ENCODE measurements around the gene MRPL46.
"Not testable (repeated sequence)": the region's sequence is repeated elsewhere in the genome, so short reads cannot be mapped to it uniquely, and the experiment has no call there.

MRPL46 gene

DNA sequence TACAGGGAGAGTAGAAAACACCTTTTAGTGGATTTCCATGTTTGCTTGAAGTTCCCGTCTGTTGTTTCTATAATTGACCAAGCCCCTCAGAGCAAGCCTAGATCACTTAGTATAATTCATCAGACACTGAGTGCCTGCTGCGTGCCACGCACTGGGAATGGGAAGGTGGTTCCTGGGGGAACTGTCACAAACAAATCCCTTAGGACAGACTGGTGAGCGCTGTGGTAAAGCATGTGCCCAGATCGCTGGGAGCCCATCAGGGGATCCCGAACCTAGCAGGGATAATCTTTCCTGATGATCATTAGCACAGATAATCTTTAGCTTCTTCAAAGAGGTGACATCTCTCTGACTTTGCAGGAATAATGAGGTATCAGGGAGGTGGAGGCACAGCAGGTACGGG is 9.9 kb upstream of the MRPL46 start:
- DNase-seq = no peak

DNA sequence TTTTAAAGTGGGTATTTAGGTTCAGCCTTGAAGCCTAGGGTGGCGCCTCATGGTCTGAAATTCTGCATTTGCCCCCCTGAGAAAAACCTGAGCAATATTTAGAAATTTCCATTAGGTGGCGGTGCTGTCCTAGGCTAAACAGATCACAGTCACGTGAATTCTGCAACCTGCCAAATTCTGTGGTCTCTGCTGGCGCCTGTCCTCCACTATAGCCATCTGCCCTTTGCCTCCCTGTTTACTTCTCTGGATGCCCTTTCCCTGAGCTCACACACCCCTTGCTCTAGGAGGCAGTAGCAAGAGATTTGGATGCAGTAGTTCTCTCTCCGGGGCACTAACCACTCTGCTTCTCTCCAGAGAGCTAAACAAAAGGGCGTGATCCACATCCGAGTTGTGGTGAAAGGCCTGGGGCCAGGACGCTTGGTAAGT is 9.5 kb upstream of the MRPL46 start:
- DNase-seq = peak; percentile 50

DNA sequence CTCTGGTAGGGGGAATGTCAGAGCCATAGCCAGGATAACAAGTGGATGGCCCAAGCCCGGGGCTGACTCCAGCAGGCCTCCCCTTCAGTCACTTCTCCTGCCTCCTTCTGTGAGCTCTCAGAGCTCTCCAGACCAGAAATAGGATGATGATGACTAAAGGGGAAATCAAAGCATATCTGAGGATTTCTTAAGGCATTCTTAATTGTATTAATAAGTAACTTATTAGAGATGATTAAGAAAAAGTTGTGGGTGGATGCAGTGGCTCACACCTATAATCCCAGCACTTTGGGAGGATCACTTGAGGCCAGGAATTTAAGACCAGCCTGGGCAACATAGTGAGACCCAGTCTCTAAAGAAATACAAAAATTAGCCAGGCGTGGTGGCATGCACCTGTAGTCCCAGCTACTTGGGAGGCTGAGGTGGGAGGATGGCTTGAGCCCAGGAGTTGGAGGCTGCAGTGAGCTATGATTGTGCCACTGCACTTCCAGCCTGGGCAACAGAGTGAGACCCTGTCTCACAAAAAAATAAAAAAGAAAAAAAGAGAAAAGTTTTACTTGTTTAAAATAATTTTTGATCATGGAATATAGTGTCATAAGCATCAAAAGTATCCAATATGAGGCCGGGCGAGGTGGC is 6.6 kb upstream of the MRPL46 start:
- DNase-seq = not testable (repeated sequence)

DNA sequence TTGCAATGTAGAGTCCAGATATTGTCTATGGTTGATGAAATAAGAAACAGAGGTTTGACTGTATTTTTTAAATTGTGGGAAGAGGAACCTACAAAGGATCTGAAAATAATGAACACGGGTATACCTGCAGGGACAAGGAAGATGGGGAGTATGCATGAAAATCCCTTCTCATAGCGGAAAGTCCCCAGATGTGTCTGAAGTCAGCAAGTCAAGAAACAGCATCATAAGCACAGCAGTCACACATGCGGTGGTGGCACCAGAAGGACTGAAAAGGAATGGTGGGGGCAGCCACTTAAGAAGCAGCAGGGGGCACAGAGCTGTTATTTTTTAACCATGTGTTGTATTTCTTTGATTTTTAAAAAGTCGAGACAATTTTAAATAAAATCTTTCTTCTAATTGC is 5.0 kb upstream of the MRPL46 start:
- DNase-seq = no peak

DNA sequence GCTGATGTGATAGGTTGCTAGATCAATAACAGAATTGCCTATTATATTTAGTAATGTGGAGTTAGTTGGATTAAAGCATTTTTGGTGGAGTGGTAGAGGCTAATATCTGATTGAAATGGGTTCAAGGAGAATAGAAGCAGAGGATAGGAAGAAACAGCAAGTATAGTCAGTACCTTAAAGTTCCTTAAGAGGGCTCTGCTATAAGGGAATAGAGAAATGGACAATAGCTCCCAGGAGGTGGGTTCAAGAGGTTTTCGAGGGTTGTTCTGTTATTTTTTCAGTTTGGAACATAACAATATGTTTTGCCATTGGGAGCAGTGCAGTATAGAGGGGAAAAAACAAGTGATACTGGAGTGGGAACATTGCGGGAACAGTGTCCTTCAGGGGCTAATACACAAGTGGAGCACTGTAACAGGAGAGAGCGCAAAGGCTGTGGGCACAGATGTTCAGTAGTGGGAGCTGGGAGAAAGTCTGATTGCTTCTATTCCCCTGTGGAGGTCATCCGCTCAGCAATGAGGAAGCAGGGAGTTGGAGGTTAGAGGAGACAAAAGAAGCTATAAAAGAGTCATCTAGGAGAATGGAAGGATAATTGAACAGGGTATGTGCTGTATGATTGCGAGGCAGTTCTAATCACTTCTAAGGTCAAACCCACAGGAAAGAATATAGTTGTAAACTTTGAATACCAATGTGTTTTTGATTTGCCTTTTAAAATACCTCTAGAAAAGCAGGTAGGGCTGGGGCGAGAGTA is 3.6 kb upstream of the MRPL46 start:
- DNase-seq = no peak

DNA sequence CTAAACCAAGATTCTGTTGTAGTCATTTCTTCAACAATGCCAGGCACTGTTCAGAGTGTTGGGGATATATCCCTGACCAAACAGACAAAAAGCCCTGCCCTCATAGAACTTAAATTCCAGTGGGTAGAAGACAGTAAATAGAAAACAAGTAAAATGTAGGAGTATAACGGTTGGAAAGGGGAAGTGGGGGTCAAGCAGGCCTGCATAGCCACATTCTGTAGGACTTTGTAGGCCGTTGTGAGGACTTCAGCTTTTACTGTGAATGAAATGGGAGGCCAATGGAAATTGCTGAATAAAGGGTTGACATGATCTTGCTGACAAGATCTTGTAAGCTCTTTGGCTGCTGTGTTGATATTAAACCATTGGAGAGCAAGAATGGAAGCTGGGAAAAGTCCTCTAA is 2.1 kb upstream of the MRPL46 start:
- DNase-seq = no peak

DNA sequence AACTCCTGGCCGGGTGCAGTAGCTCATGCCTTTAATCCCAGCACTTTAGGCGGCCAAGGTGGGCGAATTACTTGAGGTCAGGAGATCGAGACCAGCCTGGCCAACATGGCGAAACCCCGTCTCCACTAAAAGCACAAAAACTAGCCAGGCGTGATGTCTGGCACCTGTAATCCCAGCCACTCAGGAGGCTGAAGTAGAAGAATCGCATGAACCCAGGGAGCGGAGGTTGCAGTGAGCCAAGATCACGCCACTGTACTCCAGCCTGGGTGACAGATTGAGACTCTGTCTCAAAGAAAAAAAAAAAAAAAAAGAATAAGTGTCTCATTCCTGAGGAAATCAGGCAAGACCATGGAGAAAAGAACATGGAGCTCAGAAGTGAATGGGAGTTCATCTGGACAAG is 1.5 kb upstream of the MRPL46 start:
- not testable (repeated sequence) for DNase-seq

DNA sequence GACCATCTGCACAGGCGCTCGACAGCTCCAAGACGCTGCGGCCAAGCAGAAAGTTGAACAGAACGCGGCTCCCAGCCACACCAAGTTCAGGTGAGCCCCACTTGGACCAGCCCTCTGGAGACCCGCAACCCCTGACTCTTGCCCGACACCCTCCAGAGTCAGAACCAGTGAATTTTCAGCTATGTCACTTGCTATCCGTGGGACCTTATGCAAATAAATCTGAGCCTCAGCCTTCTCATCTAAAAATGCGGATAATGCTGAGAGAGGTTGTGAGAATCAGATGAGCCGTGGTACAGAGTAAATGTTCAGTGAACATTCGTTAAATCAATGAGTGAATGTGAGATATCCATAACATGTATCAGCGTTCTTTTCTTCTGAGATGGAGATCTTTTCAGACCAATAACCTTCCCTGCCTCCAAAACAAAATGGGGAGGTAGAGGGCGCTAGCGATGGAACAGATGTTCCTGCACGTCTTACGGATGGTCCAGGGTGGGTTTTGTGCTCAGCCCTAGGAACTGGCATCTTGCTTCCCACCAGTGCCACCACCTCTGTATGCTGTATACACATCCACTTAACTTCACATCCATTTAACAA is 844 bp upstream of the MRPL46 start:
- DNase-seq = no peak

DNA sequence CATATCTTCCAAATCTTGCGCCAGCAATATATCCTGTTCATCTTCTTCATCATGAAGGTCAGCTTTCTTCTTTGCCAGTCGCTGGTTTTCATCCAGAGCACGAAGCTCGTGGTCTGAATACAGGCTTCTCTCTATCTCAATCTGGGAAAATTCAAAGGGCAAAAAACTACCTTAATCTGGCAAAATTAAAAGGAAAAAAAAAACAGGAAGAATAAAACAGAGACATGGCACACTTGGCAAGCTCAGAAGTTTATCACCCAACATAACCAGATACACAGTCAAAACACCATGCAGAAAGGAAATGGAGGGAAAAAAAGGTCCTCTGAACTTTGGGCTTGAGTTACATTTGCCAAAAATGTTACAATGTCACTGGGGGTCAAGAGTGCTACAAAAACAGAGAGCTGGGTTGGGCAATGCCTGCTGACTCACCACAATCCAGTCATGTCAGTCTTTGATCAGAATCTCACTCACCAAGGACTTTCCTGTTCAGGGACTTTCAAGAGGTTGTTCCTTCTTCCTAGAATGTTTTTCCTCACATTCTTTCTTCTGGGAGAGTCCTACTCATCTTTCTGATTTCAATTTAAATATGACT is 1.5 kb downstream of the MRPL46 start:
- DNase-seq = no peak

DNA sequence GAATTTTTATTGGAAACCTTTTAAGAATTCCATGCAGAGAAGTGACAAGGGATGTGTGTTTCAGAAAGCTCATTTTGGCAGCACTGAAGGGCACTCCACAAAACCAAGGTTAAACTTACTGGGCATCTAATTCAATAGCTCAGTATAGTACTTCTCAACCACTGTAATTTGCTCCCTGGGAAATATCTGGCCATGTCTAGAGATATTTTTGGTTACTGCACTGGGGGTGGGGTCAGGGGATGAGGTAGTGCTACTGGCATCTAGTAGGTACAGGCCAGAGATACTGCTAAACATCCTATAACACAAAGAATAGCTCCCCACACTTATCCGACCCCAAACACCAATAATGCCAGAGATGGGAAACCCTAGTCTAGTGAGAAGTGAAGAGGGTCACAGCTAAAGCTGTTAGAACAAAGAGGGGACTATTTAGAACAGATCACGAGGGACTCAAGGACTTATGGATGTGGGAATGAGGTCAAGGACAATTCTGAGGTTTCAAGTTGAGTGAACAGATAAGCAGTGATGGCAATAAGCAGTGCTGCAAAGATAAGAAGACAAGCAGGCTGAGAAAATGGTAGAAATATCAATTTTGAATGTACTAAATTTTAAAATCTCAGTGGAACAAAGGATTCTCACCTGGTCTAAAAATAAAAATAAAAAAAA is 3.2 kb downstream of the MRPL46 start:
- DNase-seq = no peak

DNA sequence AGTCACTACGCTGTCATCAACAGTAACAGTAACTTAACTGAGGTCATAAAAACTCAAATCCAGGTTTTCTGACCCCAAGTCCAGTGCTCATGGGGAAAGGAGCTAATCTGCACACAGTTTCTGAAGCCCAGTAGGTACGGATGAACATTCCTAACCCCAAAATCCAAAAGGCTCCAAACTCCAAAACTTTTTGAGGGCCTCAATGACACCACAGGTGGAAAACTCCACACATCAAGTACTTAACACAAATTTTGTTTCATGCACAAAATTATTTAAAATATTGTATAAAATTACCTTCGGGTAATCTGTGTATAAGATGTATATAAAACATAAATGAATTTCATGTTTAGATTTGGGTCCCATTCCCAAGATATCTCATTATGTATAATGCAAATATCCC is 10.5 kb downstream of the MRPL46 start:
- no peak for DNase-seq

DNA sequence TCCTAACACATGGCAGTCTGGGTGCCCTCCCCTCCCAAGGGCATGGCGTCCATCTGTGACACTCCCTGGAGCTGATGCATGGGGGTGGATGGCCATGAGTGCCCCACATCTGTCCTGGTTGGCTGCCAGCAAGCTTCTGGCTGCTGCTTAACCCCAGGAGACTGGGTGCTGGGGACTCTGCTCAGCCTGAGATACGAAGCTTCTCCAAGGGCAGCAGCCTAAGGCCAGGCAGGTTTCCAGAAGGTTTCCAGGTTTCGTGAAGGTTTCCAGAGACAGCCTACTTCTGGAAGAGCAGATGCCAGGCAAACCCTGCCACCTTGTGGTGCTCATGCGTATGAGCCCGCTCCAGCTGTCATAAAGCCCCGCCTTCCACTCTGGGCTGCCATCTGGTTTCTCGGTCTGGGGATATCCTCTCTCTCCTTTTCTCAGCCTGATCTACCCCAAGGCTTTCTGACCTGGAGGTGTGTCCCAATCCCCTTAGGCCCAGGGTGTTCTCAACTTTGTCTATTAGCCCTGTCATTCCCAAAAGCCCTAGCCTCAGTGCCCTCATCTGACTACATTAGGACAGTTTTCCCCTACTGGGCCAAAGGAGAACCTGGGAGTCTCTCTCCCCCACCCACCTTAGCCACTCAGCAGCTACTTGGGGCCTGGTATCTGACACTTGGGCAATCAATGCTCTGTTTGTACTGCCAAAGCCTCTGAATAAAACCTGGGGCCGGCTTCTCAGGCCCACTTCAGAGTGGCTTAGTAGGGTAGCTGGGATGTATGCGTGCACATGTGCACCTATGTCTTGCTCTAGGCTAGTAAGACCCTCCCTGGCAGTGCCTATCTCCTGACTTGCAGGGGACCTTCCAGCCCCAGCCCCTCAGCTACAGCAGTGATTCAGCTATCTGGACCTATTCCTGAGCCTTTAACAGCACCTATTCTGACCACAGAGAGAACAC is 12.0 kb downstream of the MRPL46 start:
- peak; percentile 47 for DNase-seq

DNA sequence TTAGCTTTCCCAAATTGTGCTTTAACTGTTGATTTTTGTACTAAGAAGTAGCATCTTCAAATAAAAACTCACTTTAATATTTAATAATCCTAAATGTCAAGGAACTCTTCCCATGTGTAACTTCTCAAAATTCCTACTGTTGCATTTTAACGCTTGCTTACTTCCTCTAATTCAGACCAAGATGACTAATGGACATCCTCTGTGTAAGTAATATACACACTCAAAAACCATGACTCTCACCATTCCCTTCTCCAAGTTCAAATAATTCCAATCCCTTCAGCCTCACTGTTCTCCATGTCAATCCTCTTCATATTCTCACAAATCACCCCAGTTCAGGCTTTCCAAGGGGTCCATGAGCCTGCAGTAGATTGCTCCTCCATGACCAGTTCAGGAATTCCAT is 13.0 kb downstream of the MRPL46 start:
- no peak for DNase-seq

DNA sequence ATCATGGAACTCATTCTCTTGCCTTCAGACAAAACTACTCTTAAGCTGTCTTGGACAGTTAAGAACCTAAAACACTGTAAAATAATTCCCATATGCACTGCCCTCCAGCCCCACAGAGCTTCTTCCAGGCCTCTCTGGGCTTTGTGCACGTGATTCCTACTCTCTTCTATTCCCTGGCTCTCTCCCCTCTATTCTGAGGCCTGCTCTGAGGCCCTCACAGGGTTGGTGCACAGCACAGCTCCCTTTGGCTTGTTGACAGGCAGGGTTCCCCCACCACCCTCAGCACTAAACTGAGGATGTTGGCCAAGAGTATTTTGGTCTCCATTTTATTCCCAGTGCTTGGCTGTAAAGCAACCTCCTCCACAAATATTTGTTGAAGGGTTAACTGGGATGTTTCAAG is 13.5 kb downstream of the MRPL46 start:
- no peak for DNase-seq

DNA sequence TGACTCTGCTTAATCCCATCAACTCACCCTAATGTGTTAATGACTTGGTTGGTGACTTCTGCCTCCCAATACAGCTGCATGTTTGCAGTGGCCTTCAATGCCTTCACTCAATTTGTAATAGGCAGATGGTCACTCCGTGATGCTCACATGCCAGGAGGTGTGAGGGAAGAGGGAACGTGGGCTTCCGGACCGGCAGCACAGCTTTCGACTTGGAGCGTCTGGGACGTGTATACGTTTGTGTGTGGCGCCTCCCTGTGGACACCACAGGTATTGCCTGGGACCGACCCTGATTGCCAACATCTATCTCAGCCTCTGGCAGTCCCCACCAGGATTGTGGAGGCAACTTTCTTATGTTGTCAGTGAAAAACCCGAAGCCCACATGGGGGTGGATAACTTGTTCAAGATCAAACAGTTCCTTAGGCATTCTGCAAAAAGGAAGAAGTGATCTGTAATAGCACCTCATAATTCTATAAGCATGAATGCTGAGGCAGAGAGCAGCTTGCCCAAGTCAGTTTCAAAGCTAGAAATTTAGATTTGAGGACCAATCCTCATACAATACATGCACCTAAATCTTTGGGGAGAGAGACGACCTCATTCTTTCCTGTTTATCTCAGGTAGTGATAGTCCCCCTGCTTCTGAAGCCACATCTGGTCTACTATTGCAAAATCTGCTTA is 16.9 kb downstream of the MRPL46 start:
- peak; percentile 30 for DNase-seq

DNA sequence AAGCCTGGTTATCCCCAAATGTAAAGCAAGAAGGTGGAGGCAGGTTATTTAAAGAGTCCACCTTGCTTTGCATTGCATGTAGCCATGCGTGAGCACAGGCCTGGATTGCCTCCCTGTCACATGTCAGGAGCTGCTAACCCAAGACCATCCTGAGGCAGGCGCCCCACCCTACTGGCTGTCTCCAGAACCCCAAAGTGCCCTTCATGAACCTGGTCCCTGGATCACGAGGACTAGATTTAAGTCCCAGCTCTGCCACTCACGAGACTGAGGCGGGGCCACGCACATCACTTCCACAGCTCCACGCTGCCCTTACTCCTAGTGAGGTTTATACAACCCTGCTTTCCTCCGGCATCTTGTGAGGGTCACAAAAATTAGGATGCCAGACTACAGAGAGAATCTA is 17.6 kb downstream of the MRPL46 start:
- DNase-seq = no peak

DNA sequence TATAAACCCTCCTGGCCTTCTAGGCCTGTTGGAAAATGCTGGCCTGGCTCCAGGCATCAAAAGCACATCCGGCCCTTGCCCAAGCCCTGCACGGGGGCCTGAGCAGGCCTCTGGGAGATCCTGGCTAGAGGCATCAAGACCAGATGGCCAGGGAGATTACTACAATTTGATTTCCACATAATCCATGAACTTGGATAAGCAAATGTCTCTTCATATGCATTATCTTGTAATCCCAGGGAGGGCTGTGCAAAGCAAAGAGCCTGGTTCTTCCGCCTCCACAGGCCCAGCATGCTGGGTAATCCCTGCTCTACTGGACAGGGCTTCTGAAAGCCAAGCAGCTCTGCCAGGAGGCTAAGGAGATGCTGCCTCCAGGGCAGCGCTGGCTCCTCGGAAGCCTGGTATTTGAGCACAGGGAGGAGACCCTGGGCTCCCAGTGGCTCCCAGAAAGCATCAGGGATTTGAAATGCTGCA is 18.2 kb downstream of the MRPL46 start:
- no peak for DNase-seq

DNA sequence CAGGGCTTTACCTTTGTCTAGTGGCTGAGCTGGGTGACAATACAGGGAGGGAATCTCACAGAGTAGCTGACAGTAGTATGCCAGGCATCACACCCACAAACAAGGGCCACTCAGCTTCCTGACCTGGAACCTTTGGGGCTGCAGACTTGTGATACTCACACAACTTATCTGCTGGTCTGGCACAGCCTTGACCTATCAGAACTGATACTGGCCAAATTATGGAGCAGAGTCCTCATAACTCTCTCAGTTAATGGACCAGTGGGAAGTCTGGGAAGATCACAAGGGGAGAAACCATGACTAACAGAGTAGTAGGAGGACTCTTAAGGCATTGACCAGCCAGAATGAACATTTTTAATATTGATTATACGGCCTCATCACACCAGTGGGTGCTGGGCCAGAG is 19.4 kb downstream of the MRPL46 start:
- no peak for DNase-seq

DNA sequence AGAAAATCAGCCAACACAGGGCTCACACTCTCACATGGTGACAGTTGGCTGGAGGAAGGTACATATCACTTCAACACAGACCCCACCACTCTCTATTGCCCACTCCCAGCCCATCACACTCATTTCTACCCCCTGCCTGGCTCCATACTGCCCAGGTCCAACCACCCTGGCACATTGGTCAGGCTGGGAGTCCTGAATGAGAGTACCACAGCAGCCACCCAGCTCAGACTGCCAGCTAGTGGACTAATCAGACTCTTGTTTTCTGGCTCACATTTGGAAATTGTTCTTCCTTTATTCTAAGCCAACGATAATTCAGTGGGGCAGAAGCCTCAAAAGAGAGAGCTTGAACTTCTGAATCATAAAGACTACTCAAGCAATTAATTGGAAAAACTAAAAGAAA is 20.0 kb downstream of the MRPL46 start:
- DNase-seq = no peak

DNA sequence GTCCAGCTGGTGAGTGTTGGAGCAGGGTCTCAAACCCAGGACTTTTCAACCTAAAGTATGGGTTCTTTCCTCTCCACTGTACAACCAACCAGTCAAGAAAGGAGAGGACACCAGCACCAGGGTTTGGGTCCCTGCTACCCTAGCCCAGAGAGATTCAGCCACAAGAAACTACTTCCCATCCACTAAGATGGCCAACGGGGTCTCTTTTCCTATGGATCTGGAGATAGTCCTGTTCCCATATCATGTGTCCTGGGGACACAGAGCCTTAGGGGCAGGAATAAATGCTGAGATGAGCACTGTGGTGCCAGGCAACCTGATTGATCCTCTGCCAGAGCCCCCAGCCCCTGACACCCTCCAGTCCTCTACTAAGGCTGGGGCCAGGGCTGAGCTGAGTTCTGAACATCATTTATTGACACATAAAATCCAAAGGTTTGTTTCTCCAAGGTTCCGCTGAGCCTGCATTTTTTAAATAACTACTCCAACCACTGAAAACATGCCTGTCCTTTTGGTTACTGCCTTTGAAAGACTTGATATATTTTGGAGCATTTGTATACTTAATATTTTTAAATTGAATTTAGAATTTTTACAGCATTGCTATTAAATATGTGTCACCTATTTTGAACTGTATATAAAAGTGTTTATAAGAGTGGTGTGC is 26.0 kb downstream of the MRPL46 start:
- no peak for DNase-seq

DNA sequence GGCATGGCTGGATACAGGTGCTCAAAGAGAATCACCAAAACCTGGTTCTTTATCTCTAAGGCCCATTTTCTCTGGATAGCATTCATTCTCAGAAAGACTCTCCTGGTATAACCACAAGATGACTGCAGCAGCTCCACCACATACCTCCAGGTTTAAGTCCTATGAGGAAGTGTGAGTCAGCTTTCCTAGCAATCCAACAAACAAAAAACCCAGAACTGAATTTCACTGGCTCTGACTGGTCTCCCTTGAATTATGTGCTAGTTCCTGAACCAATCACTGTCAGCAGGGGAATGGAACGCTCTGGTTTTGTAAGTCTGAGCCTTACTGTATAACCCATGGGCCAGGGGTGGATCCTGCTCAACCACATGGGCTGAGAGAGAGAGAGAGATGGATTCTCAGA is 27.2 kb downstream of the MRPL46 start:
- DNase-seq = no peak
